Measurements from ENCODE around the gene EXOC3L4.

Gene EXOC3L4

DNA sequence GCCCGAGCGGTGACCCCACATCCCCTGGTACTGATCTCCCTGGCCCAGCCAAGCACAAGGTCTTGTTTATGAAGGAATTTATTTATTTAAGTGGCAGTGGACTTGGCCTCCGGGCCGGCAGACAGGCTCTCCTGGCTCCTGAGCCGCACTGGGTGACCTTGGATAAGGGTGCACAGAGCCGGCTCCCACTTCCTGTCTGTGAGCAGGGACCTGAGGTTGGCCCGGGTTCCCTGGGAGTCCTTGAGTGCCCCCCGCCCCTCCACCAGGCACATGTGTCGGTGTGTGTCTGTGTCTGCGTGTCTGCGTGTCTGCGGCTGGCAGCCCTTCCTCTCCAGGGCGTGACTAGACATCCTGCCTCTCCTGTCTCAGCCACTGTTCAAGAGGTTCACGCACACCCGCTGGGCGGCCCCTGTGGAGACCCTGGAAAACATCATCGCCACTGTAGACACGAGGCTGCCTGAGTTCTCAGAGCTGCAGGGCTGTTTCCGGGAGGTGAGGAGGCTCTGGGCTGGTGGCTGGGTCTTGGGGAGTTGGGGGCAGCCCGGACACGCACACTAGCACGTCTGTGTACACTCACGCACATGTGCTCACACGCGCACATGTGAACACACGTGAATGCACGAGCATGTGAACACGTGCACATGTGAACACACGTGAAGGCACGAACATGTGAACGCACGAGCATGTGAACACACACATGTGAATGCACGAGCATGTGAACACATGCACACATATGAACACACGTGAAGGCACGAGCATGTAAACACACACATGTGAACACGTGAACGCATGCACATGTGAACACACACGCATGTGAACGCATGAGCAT is 38.1 kb downstream of the EXOC3L4 start:
- DNase-seq: no peak

DNA sequence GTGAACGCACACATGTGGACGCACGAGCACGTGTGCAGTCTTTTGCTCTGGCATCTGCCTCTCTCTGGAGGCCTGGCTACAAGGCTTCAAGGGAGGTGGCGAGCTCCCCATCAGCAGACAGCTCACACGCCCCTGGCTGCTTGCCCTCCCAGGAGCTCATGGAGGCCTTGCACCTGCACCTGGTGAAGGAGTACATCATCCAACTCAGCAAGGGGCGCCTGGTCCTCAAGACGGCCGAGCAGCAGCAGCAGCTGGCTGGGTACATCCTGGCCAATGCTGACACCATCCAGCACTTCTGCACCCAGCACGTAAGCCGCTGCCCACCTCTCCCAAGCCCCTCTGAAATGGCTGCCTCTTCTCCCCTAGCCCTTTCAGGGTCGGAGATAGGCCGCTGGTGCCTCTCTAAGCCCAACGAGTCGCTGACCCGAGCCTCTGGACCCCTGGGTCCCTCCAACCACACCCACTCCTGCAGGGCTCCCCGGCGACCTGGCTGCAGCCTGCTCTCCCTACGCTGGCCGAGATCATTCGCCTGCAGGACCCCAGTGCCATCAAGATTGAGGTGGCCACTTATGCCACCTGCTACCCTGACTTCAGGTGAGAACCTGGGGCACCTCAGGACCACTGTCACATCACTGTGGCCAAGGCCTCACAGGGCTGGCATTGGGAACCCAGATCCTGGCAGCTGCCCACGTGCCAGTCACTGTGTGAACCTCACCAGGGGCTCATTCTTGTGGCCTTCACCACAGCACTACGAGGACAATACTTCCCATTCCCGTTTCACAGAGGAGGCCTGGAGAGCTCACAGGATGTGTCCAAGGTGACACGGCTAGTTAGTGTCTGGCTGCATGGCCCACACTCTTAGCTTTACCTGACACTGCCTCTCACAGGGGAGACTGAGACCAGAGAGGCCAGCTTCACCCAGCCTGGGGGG is 39.0 kb downstream of the EXOC3L4 start:
- no peak for DNase-seq

DNA sequence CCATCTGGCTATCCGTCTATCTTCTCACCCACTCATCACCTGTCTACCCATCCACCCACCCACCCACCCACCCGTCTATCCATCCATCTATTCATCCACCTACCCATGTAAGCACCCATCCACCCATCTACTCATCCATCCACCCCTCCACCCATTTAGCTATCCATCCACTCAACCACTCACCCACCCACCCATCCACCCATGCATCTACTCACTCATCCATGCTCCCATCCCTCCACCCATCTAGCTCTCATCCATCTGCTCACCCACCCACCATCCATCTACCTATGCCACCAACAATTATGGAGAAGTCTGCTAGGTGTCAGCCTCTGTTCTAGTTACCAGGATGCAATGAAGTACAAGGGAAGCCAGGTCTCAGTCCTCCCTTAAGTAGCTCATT is 39.9 kb downstream of the EXOC3L4 start:
- no peak for DNase-seq

DNA sequence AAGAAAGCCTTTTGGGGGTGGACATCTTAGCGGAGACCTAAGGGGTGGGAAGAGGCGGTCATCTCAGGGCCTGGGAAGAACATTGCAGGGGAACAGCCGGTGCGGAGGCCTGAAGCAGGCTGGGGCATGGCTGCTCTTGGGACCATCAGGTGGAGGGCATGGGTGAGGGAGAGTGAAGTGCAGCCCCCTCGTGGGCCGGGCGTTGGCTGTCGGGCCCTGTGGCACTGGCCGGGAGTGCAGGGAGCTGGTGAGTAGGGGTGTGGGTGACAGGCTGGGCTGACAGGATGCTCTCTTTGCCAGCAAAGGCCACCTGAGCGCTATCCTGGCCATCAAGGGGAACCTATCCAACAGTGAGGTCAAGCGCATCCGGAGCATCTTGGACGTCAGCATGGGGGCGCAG is 40.4 kb downstream of the EXOC3L4 start:
- no peak for DNase-seq

DNA sequence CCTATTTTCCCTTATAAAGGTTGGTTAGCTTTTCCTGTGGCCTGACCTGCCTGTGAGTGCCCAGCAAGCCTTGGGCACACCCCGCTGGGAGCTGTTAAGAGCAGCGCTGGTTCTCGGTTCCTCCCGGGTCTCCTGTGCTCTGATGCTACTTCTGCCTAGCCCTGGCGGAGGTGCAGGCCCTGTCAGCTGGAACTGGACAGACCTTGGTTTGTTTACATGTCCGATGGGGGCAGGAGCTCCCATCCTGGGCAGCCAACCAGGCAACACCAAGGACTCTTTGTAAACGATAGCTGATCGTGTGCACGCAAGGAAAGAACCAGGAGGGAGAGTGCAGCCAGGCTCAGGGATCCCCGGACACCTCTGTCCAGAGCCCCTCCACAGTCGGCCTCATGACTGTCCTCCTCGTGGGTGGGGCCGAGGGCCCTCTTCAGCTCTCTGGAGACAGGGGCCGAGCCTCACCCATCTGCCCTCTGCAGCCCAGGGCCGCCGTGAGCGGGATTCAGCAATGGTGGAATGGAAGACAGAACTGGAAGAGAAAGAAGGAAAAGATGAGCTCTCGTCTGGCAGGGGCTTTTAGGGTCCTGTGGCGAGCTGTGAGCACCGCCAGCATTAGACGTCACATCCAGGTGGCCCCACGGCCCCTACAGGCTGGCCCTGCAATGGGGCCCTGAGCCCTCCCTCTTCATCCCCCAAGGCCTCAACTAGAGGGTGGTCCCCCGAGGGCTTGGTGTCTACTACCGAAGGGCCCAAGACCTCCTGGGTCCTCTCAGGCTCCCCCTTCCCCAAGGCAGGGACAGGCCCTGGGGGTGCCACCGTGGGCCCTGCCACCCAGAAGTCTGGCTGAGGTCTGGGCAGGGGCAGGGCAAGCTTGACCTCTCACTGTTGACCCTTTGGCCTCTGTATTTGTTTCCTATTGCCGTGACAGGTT is 41.1 kb downstream of the EXOC3L4 start:
- no peak for DNase-seq

DNA sequence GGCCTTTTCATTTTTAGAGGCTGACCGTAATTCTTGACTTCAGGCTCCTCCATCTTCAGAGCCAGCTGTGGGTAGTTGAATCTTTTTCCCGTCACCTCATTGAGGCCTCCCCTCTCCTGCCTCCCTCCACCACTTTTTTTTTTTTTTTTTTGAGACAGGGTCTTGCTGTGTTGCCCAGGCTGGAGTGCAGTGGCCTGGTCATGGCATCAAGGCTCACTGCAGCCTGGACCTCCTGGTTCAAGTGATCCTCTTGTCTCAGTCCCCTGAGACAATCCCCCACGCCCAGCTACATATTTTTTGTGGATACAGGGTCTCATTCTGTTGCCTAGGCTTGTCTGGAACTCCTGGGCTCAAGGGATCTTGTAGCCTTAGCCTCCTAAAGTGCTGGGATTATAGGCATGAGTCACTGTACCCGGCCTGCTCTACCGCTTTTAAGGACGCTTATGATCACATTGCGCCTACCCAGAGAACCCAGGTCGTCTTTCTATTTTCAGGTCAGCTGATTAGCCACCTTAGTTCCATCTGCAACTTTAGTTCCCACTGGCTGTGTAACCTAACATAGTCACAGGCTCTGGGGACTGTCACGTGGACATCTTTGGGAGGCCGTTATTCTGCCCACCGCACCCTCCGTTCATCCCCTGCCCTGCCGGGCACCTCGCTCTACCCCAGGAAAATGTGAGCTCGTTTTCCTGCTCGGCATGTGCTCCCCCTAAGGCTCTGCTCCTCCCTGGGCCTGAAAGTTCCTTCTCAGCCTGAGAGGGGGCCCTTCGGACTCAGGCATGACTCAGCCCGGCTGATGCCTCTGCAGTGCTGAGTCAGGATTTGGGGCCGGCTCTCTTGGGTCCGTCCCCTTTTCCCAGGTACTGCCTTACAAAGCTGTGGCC is 42.1 kb downstream of the EXOC3L4 start:
- DNase-seq: peak in 2 of 51 donors; percentile 24 to 32

DNA sequence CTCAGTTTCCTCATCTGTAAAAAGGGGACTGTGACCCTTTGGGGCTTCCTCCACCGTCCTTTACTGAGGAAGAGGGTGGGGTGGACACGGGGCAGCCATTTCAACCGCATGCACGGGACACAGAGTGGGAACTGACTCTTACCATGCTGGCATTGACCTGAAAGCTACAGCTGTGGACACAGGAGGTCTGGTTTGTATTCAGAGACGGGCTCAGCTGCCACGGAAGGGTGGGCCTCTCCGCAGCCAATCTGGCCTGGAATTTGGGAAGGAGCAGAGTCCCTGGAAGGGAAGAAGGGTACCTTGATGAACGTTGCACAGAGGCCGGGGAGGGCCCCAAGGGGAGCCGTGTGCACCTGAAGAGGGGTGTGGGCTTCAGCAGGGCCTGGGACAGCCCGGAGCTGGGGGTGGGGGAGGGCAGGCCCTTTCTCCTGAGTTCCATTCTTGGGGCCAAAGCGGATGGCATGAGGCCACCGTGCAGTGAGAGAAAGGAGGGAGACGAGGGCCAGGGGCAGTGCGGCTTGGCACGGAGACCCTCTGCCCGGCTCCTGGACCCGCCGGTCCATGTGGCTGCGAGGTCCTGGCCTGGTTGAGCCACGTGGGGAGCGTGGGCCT is 43.3 kb downstream of the EXOC3L4 start:
- no peak for DNase-seq

DNA sequence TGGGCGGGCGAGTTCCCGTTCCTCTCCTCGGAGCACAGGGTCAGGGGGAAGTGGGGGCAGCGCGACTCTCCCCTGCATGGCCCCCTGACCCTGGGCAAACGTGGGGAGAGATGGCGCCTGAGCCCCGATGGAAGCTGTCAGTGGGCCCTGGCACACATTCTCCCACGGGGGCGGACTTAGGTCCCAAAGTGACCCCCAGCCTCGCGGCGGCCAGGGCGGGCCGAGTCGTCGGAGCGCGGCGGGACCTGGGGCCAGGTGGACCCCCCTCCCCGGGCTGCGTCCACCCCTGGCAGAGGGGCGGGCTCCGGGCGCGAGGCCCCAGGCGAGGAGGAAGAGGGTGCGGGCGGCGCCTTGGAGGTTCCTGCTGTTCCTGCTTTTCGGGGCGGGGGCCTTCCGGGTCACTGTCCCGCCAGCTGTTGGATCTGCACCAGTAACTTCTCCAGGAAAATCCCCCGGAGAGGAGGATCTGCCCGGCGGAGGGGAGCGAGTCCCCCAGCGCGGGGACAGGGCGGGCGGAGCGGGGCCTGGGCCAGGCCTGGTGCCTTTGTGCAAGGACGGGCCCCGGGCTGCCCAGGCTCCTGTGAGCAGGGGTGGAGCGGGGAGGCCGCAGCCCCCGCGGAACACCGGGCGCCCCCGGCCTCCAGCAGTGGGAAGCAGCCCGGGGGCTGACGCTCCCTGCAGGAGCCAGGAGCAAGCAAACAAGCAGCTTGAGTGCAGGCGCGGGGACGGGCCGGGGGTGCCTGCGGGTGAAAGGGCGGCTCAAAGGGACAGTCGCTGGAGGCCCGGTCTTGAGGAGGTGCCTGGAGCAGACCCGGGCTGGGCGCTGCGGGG is 44.0 kb downstream of the EXOC3L4 start:
- DNase-seq: no peak

DNA sequence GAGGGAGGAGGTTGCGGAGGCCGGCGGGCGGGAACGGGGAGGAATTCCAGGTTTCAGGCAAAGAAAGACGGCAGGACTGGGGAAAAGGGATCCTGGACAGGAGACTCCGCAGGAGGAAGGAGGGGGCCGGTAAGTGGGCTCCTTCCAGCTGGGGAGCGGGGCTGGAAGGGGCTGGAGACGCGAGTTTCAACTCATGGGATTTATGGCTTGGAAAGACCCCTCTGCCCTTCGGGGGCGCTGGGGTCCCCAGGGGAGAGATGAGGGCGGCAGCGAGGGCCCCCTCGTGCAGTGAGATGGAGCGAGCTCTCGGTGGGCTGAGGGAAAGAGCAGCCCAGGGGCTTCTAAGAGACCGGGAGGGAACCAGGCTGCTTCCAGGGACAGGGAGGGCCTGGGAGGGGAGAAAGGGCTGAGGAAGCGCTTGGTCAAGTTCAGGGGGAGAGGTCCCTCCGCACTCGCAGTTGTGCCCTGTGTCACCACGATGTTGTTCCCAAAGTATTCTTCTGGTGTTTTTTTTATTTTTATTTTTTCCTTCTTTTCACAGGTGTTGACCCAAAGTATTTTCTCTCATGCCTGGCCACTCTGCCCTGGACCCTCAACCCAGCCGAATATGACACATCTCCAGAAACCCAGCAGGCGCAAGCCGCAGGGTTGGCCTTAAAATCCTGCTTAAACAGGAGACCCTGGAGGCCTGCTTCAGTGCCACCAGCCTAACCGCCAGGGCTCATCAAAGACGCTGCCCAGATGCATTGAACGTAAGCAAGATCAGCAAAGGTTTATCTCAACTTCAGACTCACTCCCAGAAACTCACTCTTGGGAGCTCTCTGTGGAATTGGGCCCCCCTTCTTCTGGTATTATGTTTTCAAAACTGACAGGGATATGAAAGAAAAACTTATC is 44.9 kb downstream of the EXOC3L4 start:
- no peak for DNase-seq

DNA sequence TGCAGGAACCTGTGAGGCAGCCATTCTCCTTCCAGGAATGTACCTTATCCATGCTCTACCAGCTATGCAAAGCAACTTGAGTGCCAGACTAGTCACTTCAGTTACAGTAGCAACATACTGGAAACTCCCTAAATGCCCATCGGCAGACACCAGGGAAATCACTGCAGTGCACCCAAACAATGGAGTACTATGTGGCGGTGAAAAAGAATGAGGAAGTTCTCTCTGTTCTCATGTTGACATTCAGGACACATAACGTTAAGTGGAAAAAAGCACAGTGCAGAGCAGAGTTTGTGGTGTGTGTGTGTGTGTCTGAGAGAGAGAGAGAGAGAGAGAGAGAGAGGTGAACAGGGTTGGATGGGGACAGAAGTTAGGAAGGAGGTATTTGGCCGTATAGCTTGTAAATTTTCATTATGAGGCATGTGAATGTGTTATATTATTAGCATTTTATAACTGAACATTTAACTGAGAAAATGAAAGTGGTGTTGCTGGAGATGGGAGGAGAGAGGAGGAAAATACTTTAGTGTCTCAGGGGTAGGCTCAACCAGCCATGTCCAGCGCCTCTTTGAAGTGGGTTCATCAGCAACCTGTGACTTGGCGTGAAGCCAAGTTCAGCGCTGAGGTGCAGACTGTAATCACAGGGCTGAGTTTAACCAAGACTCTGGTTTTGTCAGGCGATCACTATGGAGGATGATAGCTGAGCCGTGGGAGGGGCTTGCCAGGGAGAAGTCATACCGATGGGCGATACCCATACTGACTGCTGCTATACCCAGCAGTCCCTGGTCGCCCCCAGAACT is 46.0 kb downstream of the EXOC3L4 start:
- no peak for DNase-seq

DNA sequence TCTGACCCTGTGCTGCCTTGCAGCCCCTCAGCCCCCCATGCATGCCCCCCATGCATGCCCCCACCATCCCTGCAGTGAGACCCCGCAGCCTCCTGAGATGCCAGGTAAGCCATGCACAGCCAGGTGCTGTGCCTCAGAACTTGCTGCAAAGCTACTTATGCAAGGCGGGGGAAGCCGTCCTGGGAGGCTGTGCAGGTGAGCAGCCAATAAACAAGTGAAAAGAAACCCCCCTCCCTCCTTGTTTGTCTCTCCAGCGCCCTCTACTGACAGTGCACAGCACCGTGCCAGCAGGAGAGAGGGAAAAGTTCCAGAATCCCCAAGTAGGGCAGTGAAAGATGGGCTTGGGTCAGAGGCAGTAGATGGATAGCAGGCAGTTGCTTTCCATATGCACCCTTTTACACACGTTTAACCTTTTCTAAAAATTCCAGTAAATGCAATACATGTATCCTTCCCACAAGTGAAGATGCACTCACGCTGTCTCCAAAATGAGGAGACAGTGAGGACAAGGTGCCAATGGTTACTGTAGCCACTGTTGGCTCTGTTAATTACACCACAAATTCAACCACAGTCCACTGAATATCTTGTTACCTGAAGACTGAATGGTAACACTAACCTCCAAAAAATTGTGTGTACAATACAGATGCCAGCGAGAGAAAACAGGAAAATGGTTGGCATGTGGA is 46.7 kb downstream of the EXOC3L4 start:
- peak in 1 of 51 donors; percentile 18 for DNase-seq

DNA sequence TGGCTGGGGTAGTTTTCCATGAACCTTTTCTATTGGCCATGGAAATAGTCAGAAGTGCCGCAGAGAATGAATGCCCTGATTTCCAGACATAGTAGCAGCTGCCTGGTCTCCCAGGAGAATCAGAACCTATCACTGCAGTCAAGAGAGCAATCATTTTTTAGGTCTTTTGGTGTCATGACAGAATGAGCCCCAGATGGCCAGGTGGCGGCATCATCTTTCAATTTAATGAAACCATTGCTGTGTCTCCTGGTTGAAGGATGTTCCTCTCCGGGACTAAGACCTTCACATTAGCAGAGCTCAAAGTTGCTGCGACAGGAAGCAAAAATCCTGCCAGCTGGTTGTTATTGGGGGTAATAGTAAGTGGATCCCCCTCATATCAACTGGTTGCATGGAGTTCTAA is 47.5 kb downstream of the EXOC3L4 start:
- DNase-seq: no peak

DNA sequence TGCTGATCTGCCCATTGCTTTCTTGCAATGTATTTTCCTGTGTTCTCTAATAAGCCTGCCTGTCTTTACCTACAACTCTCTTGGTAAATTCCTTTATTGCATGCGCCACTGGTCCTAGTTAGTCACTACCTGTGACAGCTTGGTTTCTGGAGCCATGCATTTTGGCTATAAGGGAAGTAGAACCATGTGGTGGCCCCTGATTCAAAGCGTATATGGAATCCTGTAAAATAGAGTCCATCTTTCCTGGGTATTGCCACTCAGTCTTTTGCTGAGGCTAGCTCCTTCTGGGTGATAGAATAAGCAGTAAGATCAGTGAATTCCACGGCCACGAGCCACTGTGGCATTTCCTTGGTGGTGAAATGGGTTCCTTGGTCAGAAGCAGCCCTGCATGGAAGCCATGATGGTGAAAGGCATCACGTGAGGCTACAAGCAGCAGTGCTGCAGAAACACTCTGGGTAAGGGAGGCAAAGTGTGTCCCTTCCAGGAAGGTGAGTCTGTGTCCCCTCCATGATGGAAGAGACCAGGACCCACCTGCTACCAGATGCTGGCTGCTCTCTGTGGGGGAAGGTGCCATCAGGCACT is 48.3 kb downstream of the EXOC3L4 start:
- no peak for DNase-seq

DNA sequence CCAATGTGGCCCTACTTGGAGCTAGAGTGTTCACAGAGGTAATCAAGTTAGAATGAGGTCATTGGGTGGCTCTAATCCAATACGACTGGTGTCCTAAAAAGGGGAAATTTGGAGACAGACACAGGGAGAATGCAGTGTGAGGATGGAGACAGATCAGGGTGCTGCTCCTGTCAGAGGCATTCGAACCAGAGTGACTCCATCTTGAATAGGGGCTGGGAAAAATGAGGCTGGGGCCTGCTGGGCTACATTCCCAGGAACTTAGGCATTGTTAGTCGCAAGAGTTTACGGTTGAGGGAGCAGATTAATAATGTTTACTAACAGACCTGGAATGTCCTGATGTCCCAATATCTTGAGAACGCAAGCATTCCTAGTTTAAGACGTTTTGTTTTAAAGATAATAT is 49.0 kb downstream of the EXOC3L4 start:
- no peak for DNase-seq

DNA sequence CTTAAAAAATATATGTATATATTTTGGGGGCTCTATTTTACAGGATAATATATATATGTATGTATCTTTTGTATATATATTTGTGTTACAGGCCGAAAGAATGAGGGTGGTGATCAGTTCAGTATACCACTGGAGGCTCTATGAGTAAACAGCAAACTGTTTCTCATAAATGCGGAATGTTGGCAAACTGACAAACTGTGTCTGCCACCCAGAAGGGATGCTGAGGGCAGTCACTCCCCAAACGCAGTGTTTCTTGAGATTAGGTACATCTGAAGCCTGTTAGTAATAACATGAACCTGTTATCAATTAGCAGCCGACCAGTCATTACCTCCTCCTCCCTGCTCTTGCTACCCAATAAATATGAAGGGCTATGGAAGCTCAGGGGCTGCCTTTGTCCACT is 49.6 kb downstream of the EXOC3L4 start:
- no peak for DNase-seq

DNA sequence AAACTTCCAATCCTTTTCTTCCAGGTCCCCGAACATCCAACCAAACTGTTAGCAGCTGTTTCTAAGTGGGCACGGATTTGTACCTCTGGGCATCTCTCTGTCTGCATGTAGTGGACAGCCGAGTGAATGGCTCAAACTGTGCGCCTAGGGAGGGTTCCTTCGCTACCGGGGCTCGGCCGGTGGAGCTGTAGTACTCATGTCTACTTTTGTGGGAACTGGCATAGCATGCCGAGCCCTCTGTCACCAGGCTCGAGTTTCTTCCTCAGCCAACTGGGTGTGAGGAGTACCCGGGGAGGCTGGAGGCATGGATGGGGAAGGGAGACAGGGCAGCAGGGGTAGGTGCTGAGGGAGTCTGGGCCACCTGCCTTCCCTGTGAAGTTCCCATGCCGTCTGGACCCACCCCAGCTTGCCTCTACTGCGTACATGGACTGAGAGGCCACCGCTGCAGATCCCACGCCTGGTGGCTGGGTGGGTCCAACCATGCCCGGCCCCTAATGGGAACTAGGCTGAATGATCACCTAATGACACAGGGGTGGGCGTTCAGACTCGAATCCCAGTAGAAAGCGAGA is 51.7 kb downstream of the EXOC3L4 start:
- no peak for DNase-seq
